Effector memory CD4-positive, alpha-beta T cell (primary cell): ENCODE measurements around the gene NPAS3.

ENCODE experiments used
- DNase-seq, 3 donors: peaks; one replicate each; pipeline ENCODE4 v3.0.0-alpha.2; 2020
- H3K27ac ChIP-seq: 2 replicates; pipeline ENCODE4 v1.7.0; 2013; ENCODE audit warnings: mild to moderate bottlenecking, low read length, moderate library complexity; ENCODE audit not compliant: insufficient read depth, poor library complexity, severe bottlenecking
- H3K27me3 ChIP-seq: replicated peaks from 2 replicates; pipeline ENCODE4 v1.7.0; 2013; ENCODE audit warnings: mild to moderate bottlenecking, low read length; ENCODE audit not compliant: insufficient read depth, control insufficient read depth, poor library complexity, severe bottlenecking
- H3K36me3 ChIP-seq: 2 replicates; pipeline ENCODE4 v1.7.0; 2013; ENCODE audit warnings: mild to moderate bottlenecking, low read length, moderate library complexity; ENCODE audit not compliant: control insufficient read depth, insufficient read depth
- H3K4me1 ChIP-seq: 2 replicates; pipeline ENCODE4 v1.7.0; 2013; ENCODE audit warnings: low read length, mild to moderate bottlenecking; ENCODE audit not compliant: control insufficient read depth, insufficient read depth, poor library complexity, severe bottlenecking
- H3K4me3 ChIP-seq: 2 replicates; pipeline ENCODE4 v1.7.0; 2013; ENCODE audit warnings: low read length, low read depth, mild to moderate bottlenecking; ENCODE audit not compliant: insufficient read depth, poor library complexity, severe bottlenecking
- H3K9me3 ChIP-seq: 2 replicates; pipeline ENCODE4 v1.7.0; 2013; ENCODE audit warnings: mild to moderate bottlenecking, low read length, moderate library complexity; ENCODE audit not compliant: control insufficient read depth

NPAS3 gene

GRCh38 chr14:33686856-33687255, 748.2 kb downstream of the NPAS3 start:
- H3K27ac ChIP-seq: no peak overlapping the region
- H3K4me3 ChIP-seq: no peak overlapping the region
- no peaks in the 10 kb centered on the region for H3K9me3 ChIP-seq

DNA sequence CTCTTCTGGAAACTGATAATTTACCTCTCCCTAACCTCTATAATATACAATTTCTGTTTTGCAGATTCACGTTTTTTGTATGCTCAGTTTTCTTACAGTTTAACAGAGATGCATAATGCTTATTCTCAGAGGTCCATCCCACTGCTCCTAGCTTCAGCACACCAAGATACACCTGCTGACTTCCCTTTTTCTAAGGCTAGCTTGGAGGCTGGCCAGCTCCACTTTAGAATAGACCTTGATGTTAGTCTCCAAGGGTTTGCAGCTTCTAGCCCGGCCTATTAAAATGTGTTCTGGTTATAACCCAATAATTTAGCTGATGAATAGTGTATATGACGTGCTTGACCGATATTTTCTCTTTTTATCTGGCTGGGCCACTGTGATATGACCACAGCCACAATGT, 751.0 kb downstream of the NPAS3 start:
- no peak overlapping the region for H3K27ac ChIP-seq
- H3K9me3 ChIP-seq: no peaks in the 10 kb centered on the region
- H3K36me3 ChIP-seq: no peaks in the 10 kb centered on the region
- no peaks in the 10 kb centered on the region for H3K27me3 ChIP-seq
- DNase-seq: no peak
- H3K4me1 ChIP-seq: no peaks in the 10 kb centered on the region
- H3K4me3 ChIP-seq: no peak overlapping the region

More at GRCh38 chr14:33686856-33687255, 748.2 kb downstream of the NPAS3 start:
- no peaks in the 10 kb centered on the region for H3K27me3 ChIP-seq
- H3K4me1 ChIP-seq: no peaks in the 10 kb centered on the region
- no peaks in the 10 kb centered on the region for H3K36me3 ChIP-seq
- no peak for DNase-seq

DNA sequence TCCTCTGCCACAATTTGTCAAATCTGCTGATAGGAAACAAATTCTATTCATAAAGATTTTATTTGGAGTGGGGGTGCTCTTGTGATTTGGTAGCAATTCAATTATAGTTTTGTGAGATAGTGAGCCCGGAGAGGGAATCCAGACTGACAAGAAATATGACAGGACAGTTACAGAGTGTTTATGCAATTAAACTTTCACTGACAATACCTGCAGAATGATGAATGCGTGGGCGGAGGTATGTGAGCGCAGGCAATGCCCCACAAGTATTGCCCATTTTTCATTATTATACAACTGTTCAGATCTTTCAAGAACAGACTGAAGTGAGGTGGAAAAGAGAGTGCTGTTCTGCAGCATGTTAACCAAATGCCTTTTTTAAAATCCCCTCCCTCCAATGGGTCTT, 753.2 kb downstream of the NPAS3 start:
- no peak for DNase-seq
- Histone ChIP-seq H3K36me3 (no peaks in the 10 kb centered on the region), H3K9me3 (no peaks in the 10 kb centered on the region)

DNA sequence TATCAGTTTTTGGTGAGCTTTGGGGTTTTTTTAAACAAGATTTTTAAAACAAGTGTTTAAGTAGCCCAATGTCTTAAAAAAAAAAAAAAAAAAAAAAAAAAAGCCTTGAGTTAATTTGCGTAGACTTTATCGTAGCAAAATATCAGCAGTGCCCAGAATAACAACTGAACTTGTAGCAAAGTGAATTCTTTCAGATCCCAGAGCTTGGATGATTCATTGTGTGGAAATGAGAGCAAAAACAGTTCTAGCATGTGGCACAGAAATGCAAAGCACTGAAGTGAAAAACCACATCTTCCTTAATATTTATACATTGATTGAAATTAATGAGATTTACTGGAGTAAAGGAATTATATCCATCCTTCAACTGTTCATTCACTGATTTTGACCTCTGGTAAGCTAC, 754.1 kb downstream of the NPAS3 start:
- H3K4me1 ChIP-seq: no peaks in the 10 kb centered on the region
- no peak overlapping the region for H3K4me3 ChIP-seq
- H3K27ac ChIP-seq: no peak overlapping the region
- no peaks in the 10 kb centered on the region for H3K27me3 ChIP-seq
- no peaks in the 10 kb centered on the region for H3K36me3 ChIP-seq
- no peak for DNase-seq
- H3K9me3 ChIP-seq: no peaks in the 10 kb centered on the region

More for the DNA sequence above, 753.2 kb downstream of the NPAS3 start:
- Histone ChIP-seq H3K27me3 (no peaks in the 10 kb centered on the region), H3K4me3 (no peak overlapping the region), H3K27ac (no peak overlapping the region), H3K4me1 (no peaks in the 10 kb centered on the region)

DNA sequence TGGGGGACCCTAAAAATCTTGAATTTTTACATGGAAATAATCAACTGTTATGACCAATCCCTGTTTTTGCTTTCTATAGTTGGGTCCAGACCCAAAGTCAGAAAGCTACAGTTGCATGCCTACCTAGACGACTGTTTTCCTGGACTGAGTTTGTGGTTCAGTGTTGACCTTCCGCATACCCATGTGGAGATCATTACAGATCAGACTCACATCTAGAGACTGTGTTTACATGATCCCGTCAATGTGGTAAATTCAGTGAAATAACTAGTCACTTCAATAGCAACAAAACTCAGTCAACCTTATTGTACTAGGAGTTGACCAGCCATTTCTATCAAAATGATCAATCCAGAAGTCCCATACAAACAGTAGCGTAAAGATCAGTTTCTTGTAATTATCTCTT, 754.6 kb downstream of the NPAS3 start:
- Histone ChIP-seq H3K4me3 (no peak overlapping the region), H3K9me3 (no peaks in the 10 kb centered on the region), H3K27ac (no peak overlapping the region), H3K4me1 (no peaks in the 10 kb centered on the region), H3K36me3 (no peaks in the 10 kb centered on the region), H3K27me3 (no peaks in the 10 kb centered on the region)
- DNase-seq: no peak

DNA sequence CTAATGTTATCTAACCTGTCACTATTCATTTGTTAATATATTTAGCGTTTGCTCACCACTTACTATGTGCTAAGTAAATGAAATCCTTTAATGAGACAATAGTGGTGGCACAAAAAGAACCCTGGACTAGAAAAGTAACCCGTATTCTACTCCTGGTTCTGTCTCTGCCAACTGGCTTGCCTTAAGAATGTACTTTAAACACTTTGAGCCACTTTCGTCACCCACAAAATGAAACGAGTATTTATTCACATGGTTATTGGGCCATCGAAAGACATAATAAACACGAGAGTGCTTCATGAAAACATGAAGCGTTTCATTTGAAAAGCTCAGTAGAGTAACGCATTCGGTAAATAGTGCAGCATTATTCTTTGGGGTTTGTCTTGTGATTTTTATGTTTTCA, 757.5 kb downstream of the NPAS3 start:
- Histone ChIP-seq H3K9me3 (no peaks in the 10 kb centered on the region), H3K4me3 (no peak overlapping the region), H3K4me1 (no peaks in the 10 kb centered on the region), H3K36me3 (no peaks in the 10 kb centered on the region), H3K27ac (no peak overlapping the region), H3K27me3 (no peaks in the 10 kb centered on the region)
- DNase-seq: no peak

DNA sequence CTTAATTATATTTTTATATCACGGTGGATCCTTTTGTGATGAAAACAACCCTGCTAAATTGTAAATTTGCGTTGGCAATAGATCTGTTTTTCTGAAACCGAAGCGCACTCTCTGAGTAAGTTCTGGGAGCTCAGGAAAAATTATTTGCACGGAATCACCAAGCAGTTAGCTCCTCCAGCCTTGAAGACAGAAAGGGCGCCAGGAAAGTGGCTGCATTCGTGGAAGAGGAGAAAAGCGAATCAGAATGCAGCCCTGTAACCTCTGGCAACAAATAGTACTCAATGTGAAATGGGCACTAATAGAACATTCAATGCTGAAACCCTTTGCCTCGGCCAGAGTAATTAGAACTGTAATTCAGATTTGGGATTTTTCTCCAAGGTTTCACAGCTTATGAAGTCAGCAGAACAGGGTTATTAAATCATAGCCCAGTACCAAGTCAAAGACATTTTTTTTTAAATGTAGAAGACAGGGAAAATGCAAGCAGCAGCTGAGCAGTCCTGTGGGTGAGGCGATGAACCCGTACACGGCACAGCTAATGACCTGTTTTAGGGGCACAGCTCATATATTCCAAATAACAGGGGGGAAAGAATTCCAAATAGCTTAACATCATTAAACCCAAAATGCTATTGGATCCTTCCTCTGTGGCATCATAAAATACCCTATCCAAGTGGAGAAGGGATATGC, 760.8 kb downstream of the NPAS3 start:
- DNase-seq: no peak
- H3K4me3 ChIP-seq: no peak overlapping the region
- H3K4me1 ChIP-seq: no peaks in the 10 kb centered on the region
- no peaks in the 10 kb centered on the region for H3K36me3 ChIP-seq
- no peak overlapping the region for H3K27ac ChIP-seq
- H3K9me3 ChIP-seq: no peaks in the 10 kb centered on the region
- H3K27me3 ChIP-seq: no peaks in the 10 kb centered on the region

DNA sequence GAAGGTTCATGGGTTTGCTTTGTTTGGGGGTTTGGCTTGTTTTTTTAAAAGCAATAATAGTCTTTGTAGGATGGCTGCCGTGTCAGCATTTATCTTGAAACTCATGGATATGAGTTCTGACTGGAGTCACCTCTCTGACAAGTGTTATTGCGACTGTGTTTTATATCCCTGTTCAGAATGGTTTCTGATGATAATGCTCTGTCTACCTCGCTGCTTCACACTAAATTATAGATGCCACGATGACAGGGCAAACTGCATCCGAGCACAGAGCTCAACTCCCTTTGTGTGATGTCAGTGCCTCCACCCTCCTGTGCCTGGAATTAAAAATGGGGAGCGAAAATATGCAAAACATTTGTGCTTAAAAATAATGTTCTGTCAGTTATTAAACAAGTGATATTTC, 761.4 kb downstream of the NPAS3 start:
- no peak overlapping the region for H3K27ac ChIP-seq
- H3K36me3 ChIP-seq: no peaks in the 10 kb centered on the region
- H3K9me3 ChIP-seq: no peaks in the 10 kb centered on the region
- DNase-seq: no peak
- H3K4me3 ChIP-seq: no peak overlapping the region
- no peaks in the 10 kb centered on the region for H3K4me1 ChIP-seq
- H3K27me3 ChIP-seq: no peaks in the 10 kb centered on the region

DNA sequence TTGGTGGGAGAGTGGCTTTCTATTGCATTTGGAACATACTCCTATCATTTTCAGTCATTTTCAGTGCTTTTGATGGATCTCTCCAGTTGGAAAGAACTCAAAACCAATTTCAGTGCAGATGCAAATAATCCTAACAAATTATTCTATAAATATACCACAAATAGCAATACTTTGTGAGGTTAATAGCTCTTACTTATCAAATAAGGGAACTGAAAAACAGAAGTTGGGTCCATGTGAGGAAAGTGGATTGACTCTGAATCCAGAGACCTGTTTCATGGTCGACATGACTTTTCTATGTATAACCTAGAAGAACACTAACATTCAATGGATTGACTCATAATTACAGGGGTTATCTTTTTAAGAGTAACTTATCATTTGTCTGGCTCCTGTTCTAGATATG, 763.6 kb downstream of the NPAS3 start:
- no peak overlapping the region for H3K27ac ChIP-seq
- H3K4me1 ChIP-seq: no peaks in the 10 kb centered on the region
- no peak for DNase-seq
- no peak overlapping the region for H3K4me3 ChIP-seq
- no peaks in the 10 kb centered on the region for H3K27me3 ChIP-seq
- no peaks in the 10 kb centered on the region for H3K36me3 ChIP-seq
- H3K9me3 ChIP-seq: no peaks in the 10 kb centered on the region

DNA sequence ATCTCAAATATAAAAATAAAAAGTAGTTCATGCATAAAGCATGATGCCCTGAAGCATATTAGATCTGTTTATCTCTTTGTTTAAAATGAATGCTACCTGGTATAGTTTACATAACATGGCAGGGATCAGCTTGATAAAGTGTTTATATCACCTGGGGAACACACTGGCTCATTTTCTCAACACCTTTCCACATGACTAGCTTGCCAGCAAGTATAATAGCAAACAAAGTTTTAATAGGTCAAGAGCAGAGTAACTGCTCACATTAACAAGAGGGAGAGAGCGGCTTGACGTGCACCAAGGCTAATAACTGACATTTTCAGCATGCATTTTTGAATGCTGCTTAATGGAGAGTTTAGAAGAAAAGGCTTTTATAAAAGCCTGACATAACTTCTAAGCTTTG, 765.8 kb downstream of the NPAS3 start:
- H3K27ac ChIP-seq: no peak overlapping the region
- H3K9me3 ChIP-seq: no peaks in the 10 kb centered on the region
- H3K36me3 ChIP-seq: no peaks in the 10 kb centered on the region
- no peaks in the 10 kb centered on the region for H3K27me3 ChIP-seq
- no peaks in the 10 kb centered on the region for H3K4me1 ChIP-seq
- H3K4me3 ChIP-seq: no peak overlapping the region
- no peak for DNase-seq
